ENCODE data around the gene IPMK.

GRCh38 chr10:58302254-58302653, 34.6 kb upstream of the IPMK start:
- TF ChIP-seq POLR2A (IDR thresholded peaks at IDR 0.05; ENCODE audit: low read depth, low read length): no peak
- no peak for TF ChIP-seq POLR2AphosphoS5 (IDR thresholded peaks at IDR 0.05; ENCODE audit: insufficient read depth, low read depth, low read length)
- TF ChIP-seq CTCF (IDR thresholded peaks at IDR 0.05; ENCODE audit: extremely low read depth in 1 of 2, insufficient read depth in 1 of 2, low read depth in 1 of 2, low read length in 2 of 2): no peak
- TF ChIP-seq EZH2 (IDR thresholded peaks at IDR 0.05; ENCODE audit: borderline replicate concordance, low read depth, low read length, severe bottlenecking): no peak
- no peak for TF ChIP-seq MAX (IDR thresholded peaks at IDR 0.05; ENCODE audit: insufficient read depth, insufficient read length)
- TF ChIP-seq FOS (IDR thresholded peaks at IDR 0.05; ENCODE audit: borderline replicate concordance, insufficient read depth, low read length): no peak
- no peak for TF ChIP-seq JUN (IDR thresholded peaks at IDR 0.05; ENCODE audit: borderline replicate concordance, insufficient read depth, insufficient read length, low read depth)
- no peak for TF ChIP-seq MYC (IDR thresholded peaks at IDR 0.05; ENCODE audit: low read depth, low read length)

Data from endothelial cell of umbilical vein (primary cell).